ENCODE results near the gene KPNA6. TPM values are rescaled to one million over a fixed set of nuclear protein-coding genes. Genes with fewer than 3 reads are reported as not detected.

Gene KPNA6
- total and polyA plus RNA-seq, 9 of the 15 experiments (the other 6 are each of a cell fraction or from before 2014, with no cell fraction given) = 20.1 to 54.6 (median 32.2) TPM

- 15% methylated on average over 14 of the region's 14 CpGs for WGBS (ENCODE audit: insufficient coverage, low coverage, missing lambda C conversion rate)
- Histone ChIP-seq H4K20me1 (replicated peaks; ENCODE audit: control insufficient read depth, insufficient read depth, low read length) (no peaks in the 10 kb centered on the region; the same call in 1 of the 2 replicates), H3K79me2 (ENCODE audit: control insufficient read depth, insufficient read depth, low read length) (peaks cover 21% of the 10 kb centered on the region), H3K9ac (ENCODE audit: insufficient read depth in 1 of 2, low read depth in 2 of 2, low read length in 2 of 2) (peak overlapping the region; percentile 60 to 89), H3K9me1 (ENCODE audit: control insufficient read depth, insufficient read depth, low read length) (peaks cover 4% of the 10 kb centered on the region), H2AFZ (ENCODE audit: low read depth, low read length) (peak overlapping the region; percentile 99), H3K4me2 (ENCODE audit: insufficient read depth, low read length) (peak overlapping the region; percentile 89), H3K9me3 (replicated peaks; ENCODE audit: control insufficient read depth, insufficient read depth, low read depth, low read length) (no peaks in the 10 kb centered on the region), H3K27ac (ENCODE audit: extremely low read depth, low read depth, low read length) (peak overlapping the region; percentile 13; the same call in 2 of the 3 replicates), H3K36me3 (ENCODE audit: control insufficient read depth, insufficient read depth, low read length) (peaks cover 20% of the 10 kb centered on the region; the same call in 2 of the 3 replicates), H3K4me3 (peak overlapping the region; percentile 83), H3K27me3 (ENCODE audit: control insufficient read depth in 2 of 2, insufficient read depth in 2 of 2, low read length in 2 of 2) (no peaks in the 10 kb centered on the region), H3K4me1 (replicated peaks in 1 of 2; ENCODE audit: control insufficient read depth in 2 of 2, insufficient read depth in 2 of 2, low read length in 2 of 2) (peaks cover 17 to 24% of the 10 kb centered on the region in 2 experiments)
- ATAC-seq = no peak
- ChIA-PET POLR2A (interaction anchor here (0.6 to 2.7 kb wide), 9 partner anchors 10 to 264 kb away, joined by 3 to 17 read pairs (median 7); partner anchors contain the start of genes KPNA6 and MARCKSL1), CTCF (ENCODE audit: low intra/inter-chr PET ratio) (interaction anchor here (0.6 to 0.8 kb wide), 2 partner anchors 9 to 84 kb away, joined by 3 to 4 read pairs; no protein-coding TSS in a partner anchor)
- intact Hi-C loops (cut with micrococcal nuclease) = loop anchor here (2.0 kb wide), 2 partner anchors 37 to 107 kb away; partner anchors contain the start of genes KPNA6 and TXLNA
- BruUV-seq (replicated peaks) = TSS peak; percentile 76
- in situ Hi-C loops (cut with MboI) = no loop called here
- no peak for DNase-seq (ENCODE audit: extremely low read depth in 1 of 4, low spot score in 3 of 4)
- peak; percentile 6 for FAIRE-seq
- TF ChIP-seq IRF1 (CRISPR knock-in tag; IDR thresholded peaks at IDR 0.05; ENCODE audit: borderline replicate concordance) = 0 out of 2 replicates have a peak, but pooled peaks have one; percentile 60
- no peak for TF ChIP-seq L3MBTL2 (IDR thresholded peaks at IDR 0.05)
- no peak for TF ChIP-seq LCOR (CRISPR knock-in tag; IDR thresholded peaks at IDR 0.05)
- TF ChIP-seq GABPB2 (CRISPR knock-in tag; conservative IDR thresholded peaks at IDR 0.05) = no peak
- TF ChIP-seq ZNF408 (CRISPR knock-in tag; IDR thresholded peaks at IDR 0.05; ENCODE audit: low read depth) = no peak
- TF ChIP-seq TCF3 (CRISPR knock-in tag; IDR thresholded peaks at IDR 0.05) = no peak
- no peak for TF ChIP-seq PCBP1 (IDR thresholded peaks at IDR 0.05; ENCODE audit: low read depth, low read length, poor library complexity, severe bottlenecking)
- TF ChIP-seq POLR2G (IDR thresholded peaks at IDR 0.05; ENCODE audit: low read depth, low read length) = no peak
- TF ChIP-seq IRF2 (CRISPR knock-in tag; IDR thresholded peaks at IDR 0.05) = no peak
- TF ChIP-seq ZNF316 (IDR thresholded peaks at IDR 0.05) = no peak
- TF ChIP-seq STAT5A (IDR thresholded peaks at IDR 0.05; ENCODE audit: borderline replicate concordance, low read length) = no peak
- peak in 1 of 2 experiments; percentile 13; a peak in 1 of 4 replicates for TF ChIP-seq RAD21 (CRISPR knock-in tag; conservative IDR thresholded peaks at IDR 0.05 in 1 of 2, IDR thresholded peaks at IDR 0.05 in 1 of 2)
- no peak for TF ChIP-seq CREB3 (tag; conservative IDR thresholded peaks at IDR 0.05; ENCODE audit: low read depth)
- TF ChIP-seq PRPF4 (IDR thresholded peaks at IDR 0.05; ENCODE audit: insufficient read depth, low read depth, low read length, poor library complexity, severe bottlenecking) = no peak
- no peak for TF ChIP-seq MAX (CRISPR knock-in tag; IDR thresholded peaks at IDR 0.05)
- no peak for TF ChIP-seq ZNF354B (CRISPR knock-in tag; IDR thresholded peaks at IDR 0.05)
- TF ChIP-seq TSC22D4 (tag; IDR thresholded peaks at IDR 0.05) = no peak
- TF ChIP-seq GATAD2B (IDR thresholded peaks at IDR 0.05; ENCODE audit: borderline replicate concordance) = no peak
Measured at GRCh38 chr1:32071758-32072621, 35.9 kb upstream of the KPNA6 start.
